NCI-H82 treated with DMSO at 0.1 percent for 48 hours (cell line): ENCODE measurements around the gene PRKCD.

Experiments used
- DNase-seq: peaks from one replicate; lab custom pipeline; 2025; ENCODE audit not compliant: unreplicated experiment; lab: John Stamatoyannopoulos, UW

Gene PRKCD

DNA sequence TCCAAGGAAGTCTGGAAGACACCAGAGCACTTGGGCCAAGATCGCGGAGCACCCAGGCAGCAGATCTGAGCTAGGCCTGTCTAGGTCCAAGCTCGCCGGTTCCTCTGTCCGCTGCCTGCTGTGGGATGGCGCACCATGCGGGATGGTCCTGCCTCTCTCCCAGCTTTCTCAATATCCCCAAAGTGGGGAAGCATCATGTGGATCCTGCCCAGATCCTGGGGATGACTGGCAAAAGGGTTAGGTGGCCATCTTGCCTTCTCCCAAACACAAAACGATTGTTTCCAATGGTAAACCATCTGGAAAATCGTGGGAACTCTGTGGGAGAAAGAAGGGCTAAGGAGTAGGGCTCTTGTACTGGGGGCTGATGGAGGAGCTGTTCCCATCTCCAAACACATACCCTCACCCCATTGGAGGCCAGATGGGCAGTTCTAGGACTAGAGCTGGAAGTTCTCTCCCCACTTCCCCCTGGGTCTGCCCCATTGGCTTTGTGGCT, 8.9 kb downstream of the PRKCD start:
- DNase-seq: no peak

DNA sequence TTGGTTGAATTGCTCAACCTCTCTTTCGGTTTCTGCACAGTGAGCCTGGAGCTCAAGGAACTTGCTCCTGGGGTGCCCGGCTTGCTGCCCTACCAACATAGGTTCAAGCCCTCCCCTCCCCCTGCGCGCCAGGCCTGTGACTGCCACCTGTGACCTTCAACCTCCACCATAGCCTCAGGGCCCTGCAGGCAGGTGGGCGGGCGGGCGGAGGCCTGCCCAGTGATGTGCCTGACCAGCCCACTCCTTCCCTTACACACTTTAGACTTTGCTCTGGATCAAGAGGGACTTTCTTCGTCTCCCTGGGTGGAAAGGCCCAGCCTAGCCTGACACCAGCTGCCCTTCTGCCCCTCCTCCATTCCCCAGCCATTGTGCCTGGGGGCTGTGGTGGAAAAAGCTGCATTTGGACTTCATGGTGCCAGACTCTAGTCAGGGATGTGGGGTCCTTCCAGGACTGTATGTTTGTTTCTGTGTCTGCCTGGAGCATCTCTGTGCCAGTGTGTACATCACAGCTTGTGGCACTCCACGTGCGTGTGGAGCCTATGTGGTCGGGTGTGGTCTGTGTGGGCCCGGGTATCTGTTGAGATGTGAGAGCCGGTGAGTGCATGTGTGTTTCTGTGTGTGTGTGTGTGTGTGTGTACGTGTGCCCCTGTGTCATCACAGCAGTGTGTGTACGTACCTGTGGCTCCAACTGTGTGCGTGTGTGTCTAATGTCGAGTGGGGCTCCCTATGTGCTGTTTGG, 9.5 kb downstream of the PRKCD start:
- DNase-seq: no peak

DNA sequence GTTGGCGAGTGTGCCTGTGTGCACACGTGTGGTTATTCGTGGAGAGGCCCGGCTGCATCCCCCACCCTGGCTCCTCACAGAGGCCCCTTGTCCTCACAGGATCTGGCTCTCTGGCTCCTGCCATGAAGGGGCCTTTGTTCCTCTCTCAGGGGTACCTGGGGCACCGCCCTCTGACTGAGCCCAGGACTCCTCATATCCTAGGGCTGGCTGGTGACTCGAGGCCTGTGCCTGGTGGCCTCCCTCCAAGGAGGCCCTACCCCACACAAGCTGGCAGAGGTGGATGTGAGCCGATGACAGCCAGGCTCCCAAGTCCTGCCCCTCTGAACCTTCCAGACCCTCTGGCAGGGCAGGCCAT, 10.0 kb downstream of the PRKCD start:
- no peak for DNase-seq

DNA sequence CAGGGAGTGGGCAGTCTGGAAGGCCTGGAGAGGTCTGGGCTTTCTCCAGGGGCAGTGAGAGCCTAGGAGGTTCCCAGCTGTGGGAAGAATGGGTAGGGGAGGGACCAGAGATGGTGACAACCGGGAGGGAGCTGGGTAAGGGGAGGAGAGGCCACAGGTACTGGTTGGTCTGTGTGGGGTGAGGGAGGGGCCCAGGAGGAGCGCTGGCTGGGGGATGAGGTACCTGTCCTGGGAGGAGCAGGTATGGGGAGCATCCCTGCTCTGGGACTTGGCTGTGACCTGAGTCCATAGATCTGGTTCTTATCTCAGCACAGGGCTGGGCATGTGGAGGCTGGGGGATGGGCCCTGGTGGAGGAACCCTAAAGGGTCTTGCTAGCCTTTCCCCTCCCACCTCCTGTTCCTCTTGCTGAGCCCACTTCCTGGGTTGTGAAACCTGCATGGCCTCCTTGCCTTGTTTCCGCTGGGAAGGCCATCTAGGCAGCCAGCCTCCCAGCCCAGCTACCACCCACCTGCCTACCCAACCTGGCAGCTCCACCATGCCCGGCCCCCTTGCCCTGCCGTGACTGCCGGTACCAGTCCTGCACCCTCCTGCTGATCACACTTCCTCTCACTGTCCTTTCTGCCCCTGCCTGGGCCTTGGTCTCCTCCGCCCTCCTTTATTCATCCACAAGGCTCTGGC, 11.0 kb downstream of the PRKCD start:
- DNase-seq: no peak

DNA sequence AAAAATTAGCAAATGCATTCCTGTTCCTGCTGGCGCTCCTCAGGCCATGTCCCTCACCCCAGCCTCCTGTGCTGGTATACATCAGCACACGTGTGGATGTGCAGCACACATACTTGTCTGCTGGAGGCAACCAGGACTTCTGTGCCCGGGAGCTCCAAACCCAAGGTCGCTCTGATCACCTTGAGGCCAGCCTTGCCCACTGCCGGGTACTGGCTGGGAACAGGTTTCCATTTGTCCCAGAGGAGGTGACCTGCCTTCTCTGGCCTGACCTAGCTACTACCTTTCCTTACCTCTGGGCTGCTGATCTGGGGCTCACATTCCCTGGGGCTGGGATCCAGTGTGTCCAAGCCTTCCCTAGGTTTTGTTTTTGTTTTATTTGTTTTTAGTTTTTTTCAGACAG, 12.1 kb downstream of the PRKCD start:
- DNase-seq: no peak

DNA sequence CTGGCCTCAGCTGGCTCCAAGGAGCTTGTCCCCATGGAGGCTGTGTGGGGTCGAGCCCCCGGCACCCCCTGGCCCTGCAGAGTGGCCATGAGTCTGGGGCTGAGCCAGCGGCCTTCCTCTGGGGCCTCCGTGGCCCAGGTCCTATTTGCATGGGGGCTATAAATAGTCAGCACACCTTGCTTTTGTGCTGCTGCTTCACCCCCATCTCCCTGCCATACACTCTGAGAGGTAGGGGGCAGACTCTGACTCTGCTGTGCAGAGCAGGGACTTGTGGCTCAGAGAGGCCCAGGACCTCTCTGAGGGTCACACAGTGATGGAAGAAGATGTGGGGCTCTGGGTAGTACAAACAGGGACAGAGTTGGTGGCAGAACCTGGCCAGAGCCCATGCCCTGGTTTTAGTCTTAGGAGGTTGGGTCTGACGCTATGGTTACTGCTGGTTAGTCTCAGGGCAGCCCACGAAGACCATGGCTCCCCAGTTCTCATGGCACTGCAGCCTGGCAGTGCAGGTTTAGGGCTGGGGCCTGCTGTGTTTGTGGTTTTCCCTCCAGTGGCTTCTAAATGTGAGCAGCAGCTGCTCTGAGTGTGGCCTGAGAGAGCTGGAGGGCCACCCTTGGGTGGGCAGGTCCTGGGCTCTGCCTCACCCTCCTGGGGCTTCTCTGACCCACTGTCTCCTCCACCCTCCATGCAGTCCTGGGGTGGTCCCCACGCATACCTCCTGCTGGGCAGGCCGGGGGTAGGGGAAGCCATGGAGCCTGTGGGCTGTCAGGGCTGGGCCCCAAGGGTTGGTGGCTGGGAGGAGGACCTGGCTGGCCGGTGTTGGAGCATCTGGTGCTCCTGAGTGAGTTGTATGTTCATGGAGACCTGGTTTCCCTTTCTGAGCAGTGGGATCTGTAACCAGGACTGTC, 13.6 kb downstream of the PRKCD start:
- DNase-seq: no peak

DNA sequence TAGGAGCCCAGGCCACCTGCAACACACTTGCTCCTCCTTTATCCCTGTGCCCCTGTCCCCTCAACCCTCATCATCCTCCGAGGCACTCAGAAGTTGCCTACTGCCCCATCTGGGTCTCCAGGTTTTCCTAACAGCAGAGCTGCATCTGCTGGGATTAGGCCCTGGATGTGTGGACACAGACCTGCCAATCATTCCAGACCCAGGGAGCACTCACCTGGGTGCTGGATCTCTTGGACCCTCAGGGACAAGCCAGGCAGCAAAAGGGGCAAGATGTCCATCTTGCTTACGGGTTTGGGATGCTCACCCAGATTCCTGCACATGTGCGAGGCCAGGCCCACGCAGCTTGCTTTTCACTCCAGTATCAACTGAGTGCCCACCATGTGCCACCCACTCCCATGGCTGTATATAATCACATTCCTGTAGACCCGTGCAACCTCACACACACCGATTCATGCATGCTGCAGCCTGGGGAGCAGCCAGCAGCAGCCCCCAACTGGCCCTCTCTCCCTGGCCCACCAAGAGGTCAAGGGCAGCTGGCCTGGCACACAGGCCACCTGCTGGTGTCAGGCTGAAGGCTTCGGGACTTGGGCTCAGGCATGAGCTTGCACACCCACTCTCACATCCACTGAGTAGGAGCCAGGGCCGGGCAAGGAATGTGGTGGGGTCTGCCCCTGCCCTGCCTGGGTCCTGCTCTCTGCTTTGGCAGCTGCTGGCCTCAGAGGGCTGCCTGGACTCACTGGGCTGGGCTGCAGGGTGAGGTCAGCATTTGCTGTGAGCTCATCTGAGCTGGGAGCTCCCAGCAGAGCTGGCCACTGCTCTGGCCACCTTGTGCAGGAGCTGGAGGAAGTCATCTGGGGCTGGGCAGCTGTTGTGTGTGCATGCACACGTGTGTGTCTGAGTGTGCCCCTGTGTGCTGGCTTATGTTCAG, 14.9 kb downstream of the PRKCD start:
- DNase-seq: no peak

DNA sequence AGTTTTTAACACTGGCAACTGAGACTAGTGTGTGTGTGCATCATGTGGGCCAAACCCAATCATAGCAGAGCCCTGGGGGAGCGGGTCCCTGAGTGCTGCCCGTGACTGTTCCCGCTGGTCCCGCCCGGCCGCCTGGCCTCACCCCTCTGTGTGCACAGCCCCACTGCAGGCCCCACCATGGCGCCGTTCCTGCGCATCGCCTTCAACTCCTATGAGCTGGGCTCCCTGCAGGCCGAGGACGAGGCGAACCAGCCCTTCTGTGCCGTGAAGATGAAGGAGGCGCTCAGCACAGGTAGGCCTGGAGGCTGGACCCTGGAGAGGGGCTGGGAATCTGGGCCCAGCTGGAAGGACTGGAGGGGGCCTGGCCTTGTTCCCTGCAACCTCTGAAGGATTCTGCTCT, 17.2 kb downstream of the PRKCD start:
- no peak for DNase-seq

DNA sequence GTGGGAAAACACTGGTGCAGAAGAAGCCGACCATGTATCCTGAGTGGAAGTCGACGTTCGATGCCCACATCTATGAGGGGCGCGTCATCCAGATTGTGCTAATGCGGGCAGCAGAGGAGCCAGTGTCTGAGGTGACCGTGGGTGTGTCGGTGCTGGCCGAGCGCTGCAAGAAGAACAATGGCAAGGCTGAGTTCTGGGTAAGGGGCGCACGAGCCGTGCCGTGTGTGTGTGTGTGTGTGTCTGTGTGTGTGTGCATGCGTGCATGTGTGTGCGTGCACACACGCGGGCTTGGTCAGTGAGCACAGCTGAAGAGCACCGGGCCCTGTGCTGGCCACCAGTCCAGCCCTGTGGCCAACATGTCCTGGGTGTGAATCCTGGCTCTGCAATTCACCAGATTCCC, 18.6 kb downstream of the PRKCD start:
- DNase-seq: no peak

DNA sequence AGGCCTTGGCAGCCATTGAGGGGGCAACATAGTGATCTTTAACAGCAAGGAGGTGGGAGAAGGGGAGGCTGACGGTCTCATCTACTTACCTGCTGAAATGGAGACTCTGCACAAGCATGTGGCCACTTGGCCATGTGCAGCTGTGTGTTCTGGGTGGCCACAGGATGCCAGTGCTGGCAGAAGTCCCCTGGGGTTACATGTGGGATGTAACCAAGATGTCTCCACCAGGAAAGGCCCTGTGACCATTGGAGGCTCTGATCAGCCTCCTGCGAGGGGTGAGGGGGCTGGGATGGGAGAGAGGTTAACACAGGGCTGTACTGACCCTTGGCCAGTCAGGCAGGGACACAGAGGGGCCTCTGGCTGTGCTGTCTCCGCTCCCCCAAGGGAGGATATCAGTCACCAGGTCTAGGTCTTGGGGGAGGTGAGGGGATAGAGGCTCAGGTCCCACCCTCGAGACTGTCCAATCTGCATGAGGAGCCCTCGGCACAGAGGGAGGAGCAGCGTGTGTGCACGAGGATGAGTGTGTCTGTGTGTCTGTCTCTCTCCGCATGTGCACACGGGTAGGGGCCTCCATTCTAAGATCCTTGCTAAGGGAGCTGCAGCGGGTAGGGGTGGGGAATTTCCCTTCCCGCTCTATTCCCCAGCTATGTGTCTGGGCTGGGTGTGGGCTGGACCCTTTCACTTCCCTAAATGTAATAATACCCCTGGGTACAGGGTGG, 19.5 kb downstream of the PRKCD start:
- DNase-seq: no peak

DNA sequence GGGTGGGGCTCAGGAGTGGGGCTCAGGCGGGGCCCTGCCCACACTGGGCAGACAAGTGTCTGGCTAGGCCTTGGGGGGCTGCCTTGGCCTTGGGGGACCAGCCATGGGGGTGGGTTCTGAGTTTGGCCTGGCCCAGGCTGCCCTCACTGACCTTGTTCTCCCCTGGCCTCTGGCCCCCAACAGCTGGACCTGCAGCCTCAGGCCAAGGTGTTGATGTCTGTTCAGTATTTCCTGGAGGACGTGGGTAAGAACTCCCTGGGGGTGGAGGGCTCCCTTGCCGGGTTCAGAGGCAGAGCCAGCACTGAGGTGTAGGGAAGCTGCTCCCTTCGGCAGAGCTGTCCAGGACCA, 20.0 kb downstream of the PRKCD start:
- DNase-seq: no peak

DNA sequence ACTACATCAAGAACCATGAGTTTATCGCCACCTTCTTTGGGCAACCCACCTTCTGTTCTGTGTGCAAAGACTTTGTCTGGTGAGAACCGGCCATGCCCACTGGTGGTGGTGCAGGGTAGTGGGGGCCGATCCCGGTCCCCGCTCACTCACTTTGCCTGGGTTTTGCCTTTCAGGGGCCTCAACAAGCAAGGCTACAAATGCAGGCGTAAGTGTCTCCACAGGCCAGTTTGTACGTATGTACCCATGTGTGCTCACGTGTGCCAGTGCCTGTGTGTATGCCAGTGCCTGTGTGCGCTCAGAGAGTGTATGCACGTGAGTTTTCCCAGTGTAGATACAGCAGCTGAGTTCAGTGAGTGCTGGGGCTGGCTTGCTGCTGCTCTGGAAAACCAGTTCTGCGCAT, 20.5 kb downstream of the PRKCD start:
- no peak for DNase-seq

DNA sequence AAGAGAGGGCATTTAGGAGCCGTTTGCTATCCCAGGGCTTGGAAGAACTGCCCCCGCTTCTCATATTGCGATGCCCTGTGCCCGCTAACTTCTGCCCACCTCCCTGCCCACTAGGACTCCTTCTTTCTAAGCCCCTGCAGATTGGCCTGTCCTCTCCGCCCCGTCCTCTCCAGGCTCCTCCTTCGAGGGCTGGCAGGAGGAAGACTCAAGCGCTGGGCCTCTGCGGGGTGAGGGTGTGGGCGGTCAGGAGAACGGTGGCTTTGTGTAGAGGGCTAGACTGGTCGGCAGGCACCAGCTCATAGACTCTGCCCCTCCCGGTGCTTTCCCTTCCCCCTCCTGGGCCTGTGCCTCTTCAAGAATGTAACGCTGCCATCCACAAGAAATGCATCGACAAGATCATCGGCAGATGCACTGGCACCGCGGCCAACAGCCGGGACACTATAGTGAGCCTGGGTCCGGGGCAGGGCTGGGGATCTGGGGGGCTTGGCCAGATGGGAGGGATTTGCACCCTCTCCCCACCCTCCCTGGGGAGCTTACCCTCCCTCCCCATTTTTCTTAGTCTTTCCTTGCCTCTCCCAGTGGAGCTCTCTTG, 21.9 kb downstream of the PRKCD start:
- no peak for DNase-seq

DNA sequence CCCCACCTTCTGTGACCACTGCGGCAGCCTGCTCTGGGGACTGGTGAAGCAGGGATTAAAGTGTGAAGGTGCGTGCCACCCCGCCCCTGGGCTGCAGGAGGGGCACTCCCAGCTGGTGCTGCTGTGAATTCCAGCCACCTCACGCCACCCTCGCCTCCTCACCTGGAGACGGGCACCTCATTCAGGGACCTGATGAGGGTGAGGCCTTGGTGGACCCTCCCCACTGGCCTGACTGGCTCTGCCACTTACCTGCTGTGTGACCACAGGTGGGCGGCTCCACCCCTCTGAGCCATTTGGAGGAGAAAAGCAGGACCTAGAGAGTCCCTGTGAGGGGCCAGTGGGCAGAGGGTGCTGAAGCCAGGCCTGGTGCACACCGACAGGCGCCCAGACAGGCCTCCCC, 22.5 kb downstream of the PRKCD start:
- DNase-seq: no peak

DNA sequence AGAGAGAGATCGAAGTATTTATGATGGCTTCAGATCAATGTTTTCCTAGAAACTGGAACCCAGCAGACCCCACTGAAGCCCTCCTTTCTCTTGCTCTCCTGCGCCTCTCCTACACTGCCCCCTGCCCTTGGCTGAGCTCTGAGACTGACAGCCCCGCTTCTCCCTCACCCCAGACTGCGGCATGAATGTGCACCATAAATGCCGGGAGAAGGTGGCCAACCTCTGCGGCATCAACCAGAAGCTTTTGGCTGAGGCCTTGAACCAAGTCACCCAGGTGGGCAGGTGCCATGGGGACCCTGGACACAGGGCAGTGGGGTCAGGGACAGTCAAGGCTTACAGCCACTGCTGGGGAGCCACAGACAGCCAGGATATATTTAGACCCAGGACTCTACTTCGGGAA, 23.7 kb downstream of the PRKCD start:
- no peak for DNase-seq

DNA sequence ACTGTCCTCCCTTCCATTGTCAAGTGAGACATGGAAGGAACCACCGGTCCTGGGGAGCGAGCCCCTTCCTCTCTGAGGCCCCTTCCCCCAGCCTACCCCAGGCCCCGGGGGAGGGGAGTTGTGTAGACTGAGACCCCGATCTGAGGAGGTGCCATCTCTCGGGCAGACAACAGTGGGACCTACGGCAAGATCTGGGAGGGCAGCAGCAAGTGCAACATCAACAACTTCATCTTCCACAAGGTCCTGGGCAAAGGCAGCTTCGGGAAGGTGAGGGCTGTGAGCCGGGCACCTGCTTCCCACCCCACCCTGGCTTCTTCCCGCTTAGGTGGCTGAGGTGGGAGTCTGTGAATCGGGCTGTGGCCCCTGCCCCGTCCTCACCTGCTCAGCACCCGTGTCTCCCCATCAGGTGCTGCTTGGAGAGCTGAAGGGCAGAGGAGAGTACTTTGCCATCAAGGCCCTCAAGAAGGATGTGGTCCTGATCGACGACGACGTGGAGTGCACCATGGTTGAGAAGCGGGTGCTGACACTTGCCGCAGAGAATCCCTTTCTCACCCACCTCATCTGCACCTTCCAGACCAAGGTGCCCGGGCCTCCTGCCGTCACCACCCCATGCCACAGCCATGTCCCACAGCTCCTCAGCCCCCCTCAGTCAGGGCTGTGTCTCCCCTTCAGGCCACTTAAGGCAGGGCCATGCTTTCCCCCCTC, 24.9 kb downstream of the PRKCD start:
- DNase-seq: no peak

DNA sequence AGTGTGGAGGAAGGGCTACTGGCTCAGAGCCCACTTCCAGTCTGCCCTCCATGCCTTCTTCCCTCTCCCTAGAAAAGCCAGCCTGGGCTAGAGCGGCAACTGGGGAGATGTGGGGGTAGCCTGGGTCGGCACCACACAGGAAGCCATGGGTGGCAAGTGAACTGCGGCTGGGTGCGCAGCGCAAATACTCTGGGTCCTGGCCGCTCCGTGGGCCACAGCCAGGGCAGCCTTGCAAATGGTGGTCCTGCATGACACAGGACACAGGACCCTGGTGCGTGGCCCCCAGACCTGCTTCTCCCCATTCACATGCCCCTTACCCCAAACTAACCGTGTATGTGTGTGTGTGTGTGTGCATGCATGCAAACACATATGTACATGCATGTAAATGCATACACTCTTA, 25.7 kb downstream of the PRKCD start:
- DNase-seq: no peak

DNA sequence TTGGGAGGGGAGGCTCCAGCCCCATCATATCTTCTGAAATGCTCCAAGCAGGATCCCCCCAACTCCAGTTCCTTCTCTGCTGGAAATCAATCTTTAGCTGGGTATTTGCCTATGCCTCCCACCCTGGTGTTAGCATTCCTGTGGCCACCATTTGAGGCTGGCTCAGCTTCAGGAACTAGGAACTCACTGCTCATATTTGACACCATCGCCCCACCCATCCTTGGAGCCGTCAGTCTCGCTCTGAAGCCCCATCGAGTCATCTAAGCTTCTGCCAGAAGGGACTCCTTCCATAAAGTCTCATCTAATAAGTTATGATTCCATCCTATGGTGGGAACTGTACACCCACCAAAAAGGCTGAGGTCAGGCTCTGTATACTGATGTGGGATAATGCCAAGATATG, 26.4 kb downstream of the PRKCD start:
- DNase-seq: no peak

DNA sequence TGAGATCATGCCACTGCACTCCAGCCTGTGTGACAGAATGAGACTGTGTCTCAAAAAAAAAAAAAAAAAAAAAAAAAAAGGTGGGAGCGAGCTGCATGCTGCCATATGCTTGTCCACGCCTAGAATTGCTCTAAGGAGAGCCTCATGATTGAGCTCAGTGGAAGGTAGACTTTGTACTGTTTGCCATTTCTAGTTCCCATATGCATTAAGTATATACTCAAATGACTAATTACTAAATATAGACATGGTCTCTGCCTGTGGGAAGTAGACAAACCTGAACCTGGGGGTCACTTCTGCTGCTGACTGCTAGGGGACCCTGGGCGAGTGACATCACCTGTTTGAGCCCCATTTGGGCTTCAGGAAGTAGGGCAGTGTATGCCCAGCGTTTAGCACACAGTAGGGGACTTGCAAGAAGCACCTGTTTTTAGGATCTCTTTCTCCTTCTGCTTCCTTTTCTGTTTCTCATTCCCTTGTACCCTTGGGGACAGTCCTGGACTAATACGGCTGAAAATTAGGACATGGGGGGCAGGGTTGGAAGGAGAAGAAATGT, 27.2 kb downstream of the PRKCD start:
- DNase-seq: no peak
